Right lobe of liver (tissue), 6 donors: ENCODE results near the gene FABP7. TPM values are rescaled to one million over a fixed set of nuclear protein-coding genes. Genes with fewer than 3 reads are reported as not detected.

Source experiments
- ATAC-seq, 4 donors: fragments of 200-7000 bp; cut with Tn5 transposase; one replicate each; pipeline ENCODE4 v1.9.1; 2020; ENCODE audit warnings: mild to moderate bottlenecking in 4 of 4, moderate library complexity in 4 of 4
- DNase-seq, 3 donors: peaks; one replicate each; pipeline ENCODE4 v3.0.0-alpha.2; 2020
- H3K27ac ChIP-seq, 3 donors: fragments of 200-600 bp; one replicate each; pipeline ENCODE4 v1.8.0; 2022
- H3K27me3 ChIP-seq, 2 donors: fragments of 200-600 bp; one replicate each; pipeline ENCODE4 v1.8.0; 2022
- H3K36me3 ChIP-seq, 4 donors: fragments of 200-600 bp; sonication (generic) in 1 of 4; one replicate each; pipeline versions ENCODE4 v1.5.1 to v1.8.0; 2017 to 2022; ENCODE audit warnings: control low read depth in 1 of 4
- H3K4me1 ChIP-seq, 4 donors: fragments of 200-600 bp; sonication (generic) in 1 of 4; one replicate each; pipeline versions ENCODE4 v1.5.1 to v1.8.0; 2017 to 2022; ENCODE audit warnings: control low read depth in 1 of 4
- H3K4me3 ChIP-seq, 3 donors: fragments of 200-600 bp; one replicate each; pipeline ENCODE4 v1.8.0; 2022
- H3K9me3 ChIP-seq, 4 donors: fragments of 200-600 bp; sonication (generic) in 1 of 4; one replicate each; pipeline versions ENCODE4 v1.5.1 to v1.8.0; 2017 to 2022; ENCODE audit warnings: control low read depth in 1 of 4
- CTCF ChIP-seq, 4 donors: fragments of 200-600 bp in 3 of 4; fragments of 450-650 bp in 1 of 4; IDR thresholded peaks; one replicate each; pipeline versions ENCODE4 v1.5.1 to v1.8.0; 2016 to 2022; ENCODE audit warnings: antibody characterized with exemption in 4 of 4, mild to moderate bottlenecking in 2 of 4
- POLR2A ChIP-seq: fragments of 450-650 bp; IDR thresholded peaks from one replicate; pipeline ENCODE4 v1.6.1; 2017; ENCODE audit warnings: antibody characterized with exemption, mild to moderate bottlenecking
- WGBS: methylation state at CpG from one replicate; pipeline ENCODE4 v1.1.6; 2018; ENCODE audit warnings: low coverage, low lambda C conversion rate; ENCODE audit not compliant: insufficient coverage; ENCODE audit errors: missing lambda C conversion rate; 5-methylcytosine and 5-hydroxymethylcytosine counted together
- intact Hi-C, 2 donors: fragments of 100-400 bp; cut with DNase I; formaldehyde crosslinking; loops; one replicate each; pipeline versions ENCODE4 v1.11.2 to v1.14.1; 2022
- total RNA-seq, 6 experiments: library from RNA; depleted of rRNA in 2 of 6; stranded (reverse); fragments of >200 nt in 2 of 6; fragmentation: NEBNext Ultra II Directional in 3 of 6; extraction: Animal tissue kit (Norgen Biotek cat#: 25700) in 3 of 6; gene quantifications; one replicate each; pipeline versions ENCODE4 v1.1.0 to v1.2.4, GENCODE V29; 2016 to 2023
- donor health status: DM: no; HTN: yes; CAD: no.
- donor health status: DM: no; HTN: no; CAD: no.
- donor health status: DM: no; HTN: no; CAD: no.
- donor health status: DM: no; HTN: yes; CAD: no.
- donor health status: DM: no; HTN: yes; CAD: no.

Gene FABP7
- total RNA-seq, 6 experiments from 2014 or later: not detected

- ATAC-seq (no peak), DNase-seq (no peak)
- H3K4me3 ChIP-seq: no peak overlapping the region
- TF ChIP-seq CTCF (IDR thresholded peaks at IDR 0.05): no peak
- TF ChIP-seq POLR2A: no peak
- H3K36me3 ChIP-seq: peaks cover 0 to 39% (median 6%) of the 10 kb centered on the region in 4 donors
- intact Hi-C loops: no loop called here
- H3K9me3 ChIP-seq: no peaks in the 10 kb centered on the region
- no peak overlapping the region for H3K27ac ChIP-seq
- 74% methylated on average over 10 of the region's 10 CpGs for whole genome bisulfite sequencing
- peaks cover 0 to 7% (median 0%) of the 10 kb centered on the region in 4 donors for H3K4me1 ChIP-seq
- no peaks in the 10 kb centered on the region for H3K27me3 ChIP-seq
These were observed 28.8 kb downstream of the FABP7 start for GRCh38 chr6:122808121-122808885.

GRCh38 chr6:122809001-122809400, 29.5 kb downstream of the FABP7 start:
- 86% methylated on average over 4 of the region's 4 CpGs for WGBS
- DNase-seq (no peak), ATAC-seq (no peak)
- peaks cover 0 to 39% (median 6%) of the 10 kb centered on the region in 4 donors for H3K36me3 ChIP-seq
- TF ChIP-seq CTCF (IDR thresholded peaks at IDR 0.05): no peak
- no peak for TF ChIP-seq POLR2A
- H3K4me1 ChIP-seq: peaks cover 0 to under 1% (median 0%) of the 10 kb centered on the region in 4 donors
- no peaks in the 10 kb centered on the region for H3K9me3 ChIP-seq
- no peak overlapping the region for H3K27ac ChIP-seq
- H3K27me3 ChIP-seq: no peaks in the 10 kb centered on the region
- intact Hi-C loops: no loop called here
- H3K4me3 ChIP-seq: no peak overlapping the region

- H3K27ac ChIP-seq: no peak overlapping the region
- WGBS: 85% methylated on average over 2 of the region's 2 CpGs
- H3K4me1 ChIP-seq: no peaks in the 10 kb centered on the region
- no peak for DNase-seq
- ATAC-seq: no peak
- no peaks in the 10 kb centered on the region for H3K9me3 ChIP-seq
- intact Hi-C loops: no loop called here
- no peak overlapping the region for H3K4me3 ChIP-seq
- no peaks in the 10 kb centered on the region for H3K27me3 ChIP-seq
- TF ChIP-seq CTCF (IDR thresholded peaks at IDR 0.05) (no peak), POLR2A (no peak)
- peaks cover 0 to 39% (median 3%) of the 10 kb centered on the region in 4 donors for H3K36me3 ChIP-seq
These were observed 30.2 kb downstream of the FABP7 start for GRCh38 chr6:122809691-122810090.

GRCh38 chr6:122810189-122810588, 30.7 kb downstream of the FABP7 start:
- 60% methylated on average over 1 of the region's 1 CpG for WGBS

More at GRCh38 chr6:122810189-122810588, 30.7 kb downstream of the FABP7 start:
- intact Hi-C loops: no loop called here
- TF ChIP-seq POLR2A (no peak), CTCF (IDR thresholded peaks at IDR 0.05) (no peak)
- H3K9me3 ChIP-seq: no peaks in the 10 kb centered on the region
- DNase-seq (no peak), ATAC-seq (no peak)
- no peak overlapping the region for H3K4me3 ChIP-seq
- H3K36me3 ChIP-seq: peaks cover 0 to 34% (median under 1%) of the 10 kb centered on the region in 4 donors
- no peaks in the 10 kb centered on the region for H3K27me3 ChIP-seq
- H3K4me1 ChIP-seq: no peaks in the 10 kb centered on the region
- no peak overlapping the region for H3K27ac ChIP-seq
